ENCODE measurements around the gene OR52L1. TPM values are rescaled to one million over a fixed set of nuclear protein-coding genes. Genes with fewer than 3 reads are reported as not detected.

OR52L1 gene
- total RNA-seq (not detected), polyA plus RNA-seq (not detected)

DNA sequence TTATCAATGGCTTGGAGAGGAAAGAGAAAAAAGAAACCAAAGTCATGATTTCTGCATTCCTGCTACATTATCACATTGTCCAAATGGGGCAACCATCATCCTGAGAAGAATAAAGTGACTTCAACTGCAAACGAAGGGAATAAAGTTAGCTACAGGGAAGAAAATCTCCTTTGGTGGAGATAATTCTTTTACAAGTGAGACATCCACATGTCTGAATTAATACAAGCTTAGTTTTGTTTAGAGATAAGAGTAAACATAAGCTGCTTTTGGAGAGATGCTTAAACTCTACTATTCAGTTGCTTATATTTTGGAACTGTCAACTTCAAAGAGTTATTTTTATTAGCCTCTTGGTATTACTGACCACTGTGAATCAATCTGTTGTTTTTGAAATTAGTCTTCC lies at the start of gene OR52L1:
Gene OR52L1 (minus strand): TSS at position 101 of the 400 bp plus-strand sequence. CDS start 55 bp downstream, at position 46.
- H3K27me3 Mint-ChIP-seq: peaks cover 4 to 48% of the 10 kb centered on the region in 2 donors
- POLR2A ChIA-PET: no interaction called here

DNA sequence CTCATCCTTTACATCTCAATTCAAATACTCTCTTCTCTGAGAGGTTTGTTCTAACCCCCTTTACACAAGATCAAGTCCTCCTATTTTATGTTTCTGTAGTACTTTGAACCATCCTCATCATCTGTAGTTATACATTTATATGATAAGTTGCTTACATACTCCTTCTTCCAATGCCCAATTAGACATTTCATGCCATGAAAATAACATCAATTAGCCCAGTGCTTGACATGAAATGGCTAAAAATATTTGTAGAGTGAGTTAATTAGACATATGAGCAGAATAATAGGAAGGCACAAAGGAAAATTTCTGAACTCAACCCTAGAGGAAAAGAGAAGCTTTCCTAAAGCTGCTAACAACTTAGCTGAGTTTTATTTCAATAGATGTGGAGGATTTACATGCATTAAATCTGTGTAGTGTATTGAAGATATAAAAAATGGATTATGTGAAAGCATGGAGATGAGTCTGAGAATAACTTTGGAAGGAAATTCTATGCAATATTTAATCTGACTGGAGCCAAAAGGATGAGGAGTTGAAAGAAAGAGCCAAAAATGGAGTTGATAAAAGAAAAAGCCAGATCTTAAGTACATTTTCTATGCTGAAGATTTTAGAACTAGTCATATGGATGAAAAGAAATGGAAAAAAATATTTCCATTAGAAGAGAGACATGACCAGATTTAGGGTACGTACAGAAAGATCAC lies 44.1 kb upstream of the OR52L1 start, which contains the start of gene OR56A1:
Gene OR56A1 (minus strand): TSS at position 51 of the 698 bp plus-strand sequence. CDS start 3,066 bp downstream, outside the sequence.
- CTCF ChIA-PET: no interaction called here
- H3K9me3 Mint-ChIP-seq: no peaks in the 10 kb centered on the region

More for the DNA sequence above, at the start of gene OR52L1:
- Histone ChIP-seq H3K27ac (ENCODE audit: low read depth, low read length) (no peak within 1 kb of the TSS), H3K4me3 (ENCODE audit: low read length) (no peak within 1 kb of the TSS), H3K27me3 (ENCODE audit: insufficient read depth, low read length, poor library complexity, severe bottlenecking) (no peaks in the 10 kb centered on the region), H3K9me3 (ENCODE audit: low read length) (no peaks in the 10 kb centered on the region), H3K36me3 (ENCODE audit: insufficient read depth, low read length) (no peaks in the 10 kb centered on the region), H3K4me1 (ENCODE audit: insufficient read depth, low read length) (no peaks in the 10 kb centered on the region)
- Mint-ChIP-seq H3K4me1 (no peaks in the 10 kb centered on the region), H3K9me3 (peaks cover 0 to 2% (median 0%) of the 10 kb centered on the region in 5 donors), H3K36me3 (no peaks in the 10 kb centered on the region), H3K27ac (no peak within 1 kb of the TSS), H3K4me3 (no peak within 1 kb of the TSS)
- CTCF ChIA-PET: no interaction called here
- no peak for DNase-seq

GRCh38 chr11:6027501-6027900 lies 40.7 kb upstream of the OR52L1 start:
- ChIA-PET POLR2A (no interaction called here), CTCF (no interaction called here)
- H3K4me1 Mint-ChIP-seq: no peaks in the 10 kb centered on the region
- H3K9me3 Mint-ChIP-seq: no peaks in the 10 kb centered on the region
- Histone ChIP-seq H3K9me3 (ENCODE audit: low read length) (no peaks in the 10 kb centered on the region), H3K27ac (ENCODE audit: low read depth, low read length) (no peak overlapping the region), H3K36me3 (ENCODE audit: insufficient read depth, low read length) (no peaks in the 10 kb centered on the region), H3K27me3 (ENCODE audit: insufficient read depth, low read length, poor library complexity, severe bottlenecking) (peaks cover 5% of the 10 kb centered on the region), H3K4me1 (ENCODE audit: insufficient read depth, low read length) (no peaks in the 10 kb centered on the region), H3K4me3 (ENCODE audit: low read length) (no peak overlapping the region)
- DNase-seq: no peak
- H3K36me3 Mint-ChIP-seq: no peaks in the 10 kb centered on the region
- H3K27ac Mint-ChIP-seq: no peak overlapping the region
- no peak overlapping the region for H3K4me3 Mint-ChIP-seq
- peaks cover 3 to 36% of the 10 kb centered on the region in 2 donors for H3K27me3 Mint-ChIP-seq

More for the DNA sequence above, 44.1 kb upstream of the OR52L1 start, which contains the start of gene OR56A1:
- Histone ChIP-seq H3K4me3 (ENCODE audit: low read length) (no peak within 1 kb of the TSS), H3K4me1 (ENCODE audit: insufficient read depth, low read length) (no peaks in the 10 kb centered on the region), H3K27me3 (ENCODE audit: insufficient read depth, low read length, poor library complexity, severe bottlenecking) (no peaks in the 10 kb centered on the region), H3K27ac (ENCODE audit: low read depth, low read length) (no peak within 1 kb of the TSS), H3K36me3 (ENCODE audit: insufficient read depth, low read length) (no peaks in the 10 kb centered on the region), H3K9me3 (ENCODE audit: low read length) (no peaks in the 10 kb centered on the region)
- POLR2A ChIA-PET: no interaction called here
- Mint-ChIP-seq H3K4me1 (no peaks in the 10 kb centered on the region), H3K4me3 (no peak within 1 kb of the TSS), H3K27ac (no peak within 1 kb of the TSS), H3K27me3 (peaks cover 0 to 26% of the 10 kb centered on the region in 2 donors), H3K36me3 (no peaks in the 10 kb centered on the region)
- DNase-seq: no peak

- ChIA-PET CTCF (no interaction called here), POLR2A (no interaction called here)
- Mint-ChIP-seq H3K27ac (no peak overlapping the region), H3K4me1 (no peaks in the 10 kb centered on the region), H3K4me3 (no peak overlapping the region), H3K27me3 (peaks cover 3 to 42% of the 10 kb centered on the region in 2 donors), H3K9me3 (no peaks in the 10 kb centered on the region), H3K36me3 (no peaks in the 10 kb centered on the region)
- H3K36me3 ChIP-seq (ENCODE audit: insufficient read depth, low read length): no peaks in the 10 kb centered on the region
- DNase-seq: no peak
- H3K27me3 ChIP-seq (ENCODE audit: insufficient read depth, low read length, poor library complexity, severe bottlenecking): peaks cover 5% of the 10 kb centered on the region
- no peak overlapping the region for H3K27ac ChIP-seq (ENCODE audit: low read depth, low read length)
- no peaks in the 10 kb centered on the region for H3K4me1 ChIP-seq (ENCODE audit: insufficient read depth, low read length)
- H3K9me3 ChIP-seq (ENCODE audit: low read length): no peaks in the 10 kb centered on the region
- no peak overlapping the region for H3K4me3 ChIP-seq (ENCODE audit: low read length)
Measured at GRCh38 chr11:6025056-6025455, 38.3 kb upstream of the OR52L1 start.

DNA sequence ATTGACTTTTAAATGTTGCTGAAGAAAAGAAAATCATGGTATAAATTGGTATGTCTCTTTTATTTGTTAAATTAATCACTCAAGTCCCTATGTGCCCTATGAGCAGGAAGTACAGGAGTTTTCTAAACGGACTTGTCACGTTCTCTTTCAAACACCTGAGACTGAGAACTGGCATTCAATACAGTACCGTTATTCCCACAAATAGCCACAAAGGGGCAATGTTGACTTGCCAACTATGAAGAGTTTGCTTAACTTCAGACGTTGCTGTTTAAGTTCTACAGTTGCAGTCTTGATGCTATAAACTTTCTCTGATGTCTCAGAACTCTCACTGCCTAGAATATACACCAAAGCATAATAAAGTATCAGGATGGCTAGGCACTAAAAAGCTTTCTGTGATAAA lies 36.2 kb upstream of the OR52L1 start:
- ChIA-PET CTCF (interaction anchor here (0.8 to 2.7 kb wide), 4 partner anchors 292 to 340 kb away, joined by 3 to 7 read pairs (median 4); no protein-coding TSS in a partner anchor), POLR2A (no interaction called here)
- no peaks in the 10 kb centered on the region for H3K9me3 Mint-ChIP-seq
- Histone ChIP-seq H3K27ac (ENCODE audit: low read depth, low read length) (no peak overlapping the region), H3K36me3 (ENCODE audit: insufficient read depth, low read length) (no peaks in the 10 kb centered on the region), H3K4me1 (ENCODE audit: insufficient read depth, low read length) (no peaks in the 10 kb centered on the region), H3K9me3 (ENCODE audit: low read length) (no peaks in the 10 kb centered on the region), H3K27me3 (ENCODE audit: insufficient read depth, low read length, poor library complexity, severe bottlenecking) (peaks cover 5% of the 10 kb centered on the region), H3K4me3 (ENCODE audit: low read length) (no peak overlapping the region)
- DNase-seq: peak in 2 of 5 donors; percentile 9 to 15
- H3K4me1 Mint-ChIP-seq: no peaks in the 10 kb centered on the region
- H3K36me3 Mint-ChIP-seq: no peaks in the 10 kb centered on the region
- no peak overlapping the region for H3K27ac Mint-ChIP-seq
- no peak overlapping the region for H3K4me3 Mint-ChIP-seq
- H3K27me3 Mint-ChIP-seq: peaks cover 9 to 42% of the 10 kb centered on the region in 2 donors

- POLR2A ChIA-PET: no interaction called here
- Mint-ChIP-seq H3K27me3 (peaks cover 18 to 41% of the 10 kb centered on the region in 2 donors), H3K4me1 (no peaks in the 10 kb centered on the region), H3K9me3 (peaks cover 14 to 18% (median 17%) of the 10 kb centered on the region in 5 donors), H3K27ac (peak overlapping the region in 1 of 8 donors; percentile 10), H3K4me3 (no peak overlapping the region), H3K36me3 (peaks cover 0 to 19% (median 0%) of the 10 kb centered on the region in 3 donors)
- CTCF ChIA-PET: interaction anchor here (1.5 kb wide), 1 partner anchor 9 kb away, joined by 3 read pairs; no protein-coding TSS in a partner anchor
- no peak for DNase-seq
- Histone ChIP-seq H3K27me3 (ENCODE audit: insufficient read depth, low read length, poor library complexity, severe bottlenecking) (no peaks in the 10 kb centered on the region), H3K4me1 (ENCODE audit: insufficient read depth, low read length) (no peaks in the 10 kb centered on the region), H3K4me3 (ENCODE audit: low read length) (no peak overlapping the region), H3K36me3 (ENCODE audit: insufficient read depth, low read length) (no peaks in the 10 kb centered on the region), H3K27ac (ENCODE audit: low read depth, low read length) (no peak overlapping the region), H3K9me3 (ENCODE audit: low read length) (no peaks in the 10 kb centered on the region)
Measured at GRCh38 chr11:6013042-6013441, 26.3 kb upstream of the OR52L1 start.

DNA sequence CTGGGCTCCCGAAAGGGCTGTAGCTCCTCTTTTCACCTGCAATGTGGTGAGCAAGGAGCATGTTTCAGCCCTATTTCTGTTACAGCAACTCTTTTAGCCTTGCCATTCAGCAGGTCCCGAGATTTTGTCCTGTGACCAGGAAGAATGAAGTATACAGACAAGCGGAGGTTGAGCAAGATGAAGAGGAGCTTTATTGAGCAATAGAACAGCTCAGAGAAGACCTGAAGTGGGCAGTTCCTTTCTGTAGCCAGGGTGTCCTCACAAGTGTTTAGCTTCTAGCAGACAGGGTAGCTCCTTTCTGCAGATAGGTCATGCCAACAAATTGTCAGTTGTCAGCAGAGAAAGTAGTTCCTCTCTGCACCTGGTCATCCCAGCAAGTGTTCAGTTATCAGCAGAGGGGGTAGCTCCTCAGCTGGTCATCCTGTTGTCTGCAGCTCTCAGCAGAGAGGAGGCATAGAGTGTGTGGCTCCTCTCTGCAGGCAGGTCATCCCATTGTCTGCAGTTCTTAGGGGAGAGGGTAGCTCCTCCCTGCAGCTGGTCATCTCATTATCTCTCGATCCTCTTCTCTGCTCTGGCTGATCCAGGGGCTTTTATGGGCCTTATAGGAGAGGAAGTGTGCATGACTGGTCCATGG lies 25.4 kb upstream of the OR52L1 start:
- no peaks in the 10 kb centered on the region for H3K36me3 ChIP-seq (ENCODE audit: insufficient read depth, low read length)
- Mint-ChIP-seq H3K4me1 (no peaks in the 10 kb centered on the region), H3K9me3 (peaks cover 8 to 13% (median 11%) of the 10 kb centered on the region in 5 donors), H3K27me3 (peaks cover 18 to 40% of the 10 kb centered on the region in 2 donors), H3K27ac (peak overlapping the region in 1 of 8 donors; percentile 10), H3K4me3 (no peak overlapping the region), H3K36me3 (peaks cover 0 to 18% (median 0%) of the 10 kb centered on the region in 3 donors)
- ChIA-PET POLR2A (no interaction called here), CTCF (interaction anchor here (1.5 kb wide), 1 partner anchor 10 kb away, joined by 3 read pairs; no protein-coding TSS in a partner anchor)
- no peaks in the 10 kb centered on the region for H3K27me3 ChIP-seq (ENCODE audit: insufficient read depth, low read length, poor library complexity, severe bottlenecking)
- DNase-seq: no peak
- no peak overlapping the region for H3K4me3 ChIP-seq (ENCODE audit: low read length)
- no peak overlapping the region for H3K27ac ChIP-seq (ENCODE audit: low read depth, low read length)
- no peaks in the 10 kb centered on the region for H3K9me3 ChIP-seq (ENCODE audit: low read length)
- H3K4me1 ChIP-seq (ENCODE audit: insufficient read depth, low read length): no peaks in the 10 kb centered on the region

- Histone ChIP-seq H3K36me3 (ENCODE audit: insufficient read depth, low read length) (no peaks in the 10 kb centered on the region), H3K27me3 (ENCODE audit: insufficient read depth, low read length, poor library complexity, severe bottlenecking) (no peaks in the 10 kb centered on the region), H3K4me1 (ENCODE audit: insufficient read depth, low read length) (no peaks in the 10 kb centered on the region), H3K9me3 (ENCODE audit: low read length) (no peaks in the 10 kb centered on the region), H3K4me3 (ENCODE audit: low read length) (no peak within 1 kb of the TSS), H3K27ac (ENCODE audit: low read depth, low read length) (no peak within 1 kb of the TSS)
- H3K36me3 Mint-ChIP-seq: no peaks in the 10 kb centered on the region
- peaks cover 12 to 47% of the 10 kb centered on the region in 2 donors for H3K27me3 Mint-ChIP-seq
- no peak within 1 kb of the TSS for H3K4me3 Mint-ChIP-seq
- no peaks in the 10 kb centered on the region for H3K4me1 Mint-ChIP-seq
- DNase-seq: no peak
- POLR2A ChIA-PET: no interaction called here
- no peak within 1 kb of the TSS for H3K27ac Mint-ChIP-seq
- H3K9me3 Mint-ChIP-seq: no peaks in the 10 kb centered on the region
- CTCF ChIA-PET: no interaction called here
Measured at GRCh38 chr11:6006846-6007245, 20.1 kb upstream of the OR52L1 start, which contains the start of gene OR56A4. OR56A4 (minus strand) TSS chr11:6006946; CDS start chr11:6002992, 3,954 bp downstream.
